ENCODE results near the gene LATS2. TPM values are rescaled to one million over a fixed set of nuclear protein-coding genes. Genes with fewer than 3 reads are reported as not detected.
A peak's percentile ranks its signal among the peaks of the same experiment; 100 is the strongest.

LATS2 gene
- 13.5 TPM for polyA plus RNA-seq (2013, experiment 1 of 2)
- polyA plus RNA-seq (2013, experiment 2 of 2) = 14.1 TPM

DNA sequence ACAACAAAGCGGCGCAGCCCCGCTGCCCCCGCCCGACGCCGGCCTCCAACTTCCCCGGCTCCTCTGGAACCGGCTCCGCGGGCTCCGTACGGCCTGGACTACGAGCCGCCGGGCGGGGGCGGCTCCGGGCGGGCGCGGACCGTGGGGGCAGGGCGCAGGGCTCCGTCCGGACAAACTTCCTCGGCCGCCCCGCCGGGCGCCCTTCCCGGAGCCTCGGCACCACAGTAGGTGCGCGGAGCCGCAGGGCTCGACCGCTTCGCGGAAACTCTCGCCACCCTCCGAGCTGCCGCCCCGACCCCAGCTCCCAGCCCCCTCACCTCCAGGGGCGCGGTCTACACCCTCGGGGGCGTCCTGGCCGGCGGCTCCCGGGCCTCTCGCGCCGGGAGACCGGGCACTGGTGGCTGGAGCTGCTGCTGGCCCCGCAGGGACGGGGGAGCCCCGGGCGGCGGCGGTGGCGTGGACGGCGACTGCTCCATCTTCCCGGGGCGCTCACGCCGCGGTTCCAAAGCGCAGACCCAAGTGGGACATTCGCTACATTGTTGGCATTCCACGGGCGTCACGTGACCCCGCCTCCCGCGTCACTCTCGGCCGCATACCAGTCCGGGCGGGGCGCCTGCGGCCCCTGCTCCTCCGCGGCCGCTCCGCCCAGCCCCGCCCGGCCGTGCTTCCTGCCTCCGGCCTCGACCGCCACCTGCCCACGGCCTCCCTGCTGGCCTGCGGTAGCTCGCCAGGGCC lies at the start of gene LATS2:
Gene LATS2 (minus strand): TSS at position 558 of the 735 bp plus-strand sequence. CDS start 15,560 bp downstream, outside the sequence.
- peak within 1 kb of the TSS; percentile 94 for H3K27ac ChIP-seq (replicated peaks; ENCODE audit: low read length)
- H4K8ac ChIP-seq (ENCODE audit: low read depth, low read length) = no peak within 1 kb of the TSS
- peak within 1 kb of the TSS; percentile 66 to 88 for H3K4me3 ChIP-seq (ENCODE audit: low read length in 2 of 2)
- peak within 1 kb of the TSS; percentile 99 for H2BK5ac ChIP-seq (ENCODE audit: low read length)
- DNase-seq (ENCODE audit: low spot score) = peak; percentile 94
- peak within 1 kb of the TSS; percentile 97 for H2AFZ ChIP-seq (ENCODE audit: low read length)
- peaks cover 0 to 7% of the 10 kb centered on the region in 2 donors for H3K4me1 ChIP-seq (ENCODE audit: control insufficient read depth in 2 of 2, insufficient read depth in 1 of 2, low read depth in 1 of 2, low read length in 2 of 2)
- H3K18ac ChIP-seq (ENCODE audit: low read length) = peak within 1 kb of the TSS; percentile 100
- H3K14ac ChIP-seq (ENCODE audit: low read length) = peak within 1 kb of the TSS; percentile 97
- H3K23ac ChIP-seq (ENCODE audit: low read depth, low read length, poor library complexity) = peak within 1 kb of the TSS; percentile 89
- WGBS, 2 donors (ENCODE audit: extremely low coverage in 2 of 2, insufficient read length in 2 of 2, insufficient replicate concordance in 1 of 2) = no CpG with 5 or more reads among the region's 96 CpGs
- peaks cover 0 to 2% (median 0%) of the 10 kb centered on the region in 3 experiments for H3K27me3 ChIP-seq (ENCODE audit: control insufficient read depth in 3 of 3, insufficient read depth in 3 of 3, low read depth in 1 of 3, low read length in 3 of 3)
- H2BK15ac ChIP-seq (ENCODE audit: low read length) = peak within 1 kb of the TSS; percentile 81
- H3K4ac ChIP-seq (ENCODE audit: low read length) = peak within 1 kb of the TSS; percentile 37
- peak within 1 kb of the TSS; percentile 93 for H3K9ac ChIP-seq (ENCODE audit: low read depth, low read length, poor library complexity)
- peaks cover 0 to 7% of the 10 kb centered on the region in 2 donors for H3K36me3 ChIP-seq (replicated peaks in 1 of 2; ENCODE audit: control insufficient read depth in 2 of 2, insufficient read depth in 2 of 2, low read length in 2 of 2)
- peaks cover 11% of the 10 kb centered on the region for H3K79me1 ChIP-seq (ENCODE audit: low read depth, low read length)
- H4K91ac ChIP-seq (ENCODE audit: low read depth, low read length, poor library complexity) = no peak within 1 kb of the TSS
- peak within 1 kb of the TSS; percentile 77 for H3K4me2 ChIP-seq (ENCODE audit: insufficient read depth, low read length, poor library complexity, severe bottlenecking)
- no peaks in the 10 kb centered on the region for H3K9me3 ChIP-seq (replicated peaks in 1 of 2; ENCODE audit: control insufficient read depth in 2 of 2, insufficient read depth in 1 of 2, low read depth in 1 of 2, low read length in 2 of 2)
- H2AK5ac ChIP-seq (ENCODE audit: low read depth, low read length) = peak within 1 kb of the TSS; percentile 98
- peak within 1 kb of the TSS; percentile 41 for H2BK12ac ChIP-seq (ENCODE audit: low read length)
- peak within 1 kb of the TSS; percentile 61 for H2BK120ac ChIP-seq (ENCODE audit: low read depth, low read length)

DNA sequence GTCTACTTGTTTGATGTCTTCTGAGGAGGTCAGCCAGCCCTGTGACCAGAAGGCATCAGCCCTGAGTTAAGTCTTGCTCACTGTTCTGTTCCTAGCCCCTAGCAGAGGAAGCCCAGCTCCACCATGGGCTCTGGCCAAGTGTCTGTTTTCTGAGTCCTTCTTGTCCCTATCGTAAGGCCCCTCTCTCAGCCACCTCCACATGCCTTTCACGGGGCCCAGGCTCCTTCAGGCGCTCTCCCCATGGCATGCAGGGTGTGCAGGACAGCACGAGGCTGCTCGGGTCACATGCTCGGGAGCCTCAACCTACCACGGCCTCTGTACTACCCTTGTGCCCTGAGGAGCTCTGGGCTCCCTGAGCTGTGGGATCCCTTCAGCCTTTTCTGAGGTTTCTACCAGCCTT lies 47.8 kb upstream of the LATS2 start:
- Histone ChIP-seq H3K79me1 (ENCODE audit: low read depth, low read length) (no peaks in the 10 kb centered on the region), H2AK5ac (ENCODE audit: low read depth, low read length) (no peak overlapping the region), H3K4ac (ENCODE audit: low read length) (no peak overlapping the region), H3K36me3 (replicated peaks in 1 of 2; ENCODE audit: control insufficient read depth in 2 of 2, insufficient read depth in 2 of 2, low read length in 2 of 2) (no peaks in the 10 kb centered on the region), H3K18ac (ENCODE audit: low read length) (peak overlapping the region; percentile 52), H3K9ac (ENCODE audit: low read depth, low read length, poor library complexity) (no peak overlapping the region), H3K27ac (replicated peaks; ENCODE audit: low read length) (no peak overlapping the region), H3K14ac (ENCODE audit: low read length) (no peak overlapping the region), H2BK15ac (ENCODE audit: low read length) (no peak overlapping the region), H4K91ac (ENCODE audit: low read depth, low read length, poor library complexity) (no peak overlapping the region), H3K9me3 (replicated peaks in 1 of 2; ENCODE audit: control insufficient read depth in 2 of 2, insufficient read depth in 1 of 2, low read depth in 1 of 2, low read length in 2 of 2) (peaks cover 0 to 2% of the 10 kb centered on the region in 2 donors), H2AFZ (ENCODE audit: low read length) (no peak overlapping the region), H3K27me3 (ENCODE audit: control insufficient read depth in 3 of 3, insufficient read depth in 3 of 3, low read depth in 1 of 3, low read length in 3 of 3) (no peaks in the 10 kb centered on the region), H2BK5ac (ENCODE audit: low read length) (no peak overlapping the region), H4K8ac (ENCODE audit: low read depth, low read length) (no peak overlapping the region), H3K23ac (ENCODE audit: low read depth, low read length, poor library complexity) (no peak overlapping the region), H3K4me3 (ENCODE audit: low read length in 2 of 2) (no peak overlapping the region), H2BK12ac (ENCODE audit: low read length) (no peak overlapping the region), H3K4me2 (ENCODE audit: insufficient read depth, low read length, poor library complexity, severe bottlenecking) (no peak overlapping the region), H2BK120ac (ENCODE audit: low read depth, low read length) (peak overlapping the region; percentile 66), H3K4me1 (ENCODE audit: control insufficient read depth in 2 of 2, insufficient read depth in 1 of 2, low read depth in 1 of 2, low read length in 2 of 2) (no peaks in the 10 kb centered on the region)
- no peak for DNase-seq (ENCODE audit: low spot score)
- WGBS, 2 donors (ENCODE audit: extremely low coverage in 2 of 2, insufficient read length in 2 of 2, insufficient replicate concordance in 1 of 2) = no CpG with 5 or more reads among the region's 7 CpGs

DNA sequence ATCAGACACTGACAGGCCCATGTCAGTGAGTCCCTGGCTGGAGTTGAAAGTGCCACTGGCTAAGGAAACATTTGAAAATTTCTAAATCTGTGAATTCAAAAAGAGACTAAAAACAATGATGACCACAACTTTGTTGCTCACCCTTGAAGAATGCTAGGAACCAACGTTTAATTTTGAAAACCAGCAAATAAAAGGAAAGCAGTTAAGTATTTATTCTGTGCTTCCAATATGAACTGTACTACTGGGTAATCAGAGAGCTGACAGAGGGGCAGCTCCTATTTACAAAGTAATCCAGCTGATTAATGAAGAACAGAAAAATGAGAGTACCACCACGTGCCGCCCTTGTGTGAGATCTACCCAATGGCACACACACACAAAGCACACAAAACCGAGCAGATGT lies 44.7 kb upstream of the LATS2 start:
- Histone ChIP-seq H2BK120ac (ENCODE audit: low read depth, low read length) (no peak overlapping the region), H3K79me1 (ENCODE audit: low read depth, low read length) (no peaks in the 10 kb centered on the region), H2AFZ (ENCODE audit: low read length) (peak overlapping the region; percentile 37), H3K4me2 (ENCODE audit: insufficient read depth, low read length, poor library complexity, severe bottlenecking) (no peak overlapping the region), H3K14ac (ENCODE audit: low read length) (no peak overlapping the region), H3K27ac (replicated peaks; ENCODE audit: low read length) (no peak overlapping the region), H2BK15ac (ENCODE audit: low read length) (no peak overlapping the region), H3K4me3 (ENCODE audit: low read length in 2 of 2) (no peak overlapping the region), H2BK12ac (ENCODE audit: low read length) (no peak overlapping the region), H3K4ac (ENCODE audit: low read length) (no peak overlapping the region), H3K4me1 (ENCODE audit: control insufficient read depth in 2 of 2, insufficient read depth in 1 of 2, low read depth in 1 of 2, low read length in 2 of 2) (no peaks in the 10 kb centered on the region), H3K36me3 (replicated peaks in 1 of 2; ENCODE audit: control insufficient read depth in 2 of 2, insufficient read depth in 2 of 2, low read length in 2 of 2) (no peaks in the 10 kb centered on the region), H4K8ac (ENCODE audit: low read depth, low read length) (no peak overlapping the region), H3K27me3 (ENCODE audit: control insufficient read depth in 3 of 3, insufficient read depth in 3 of 3, low read depth in 1 of 3, low read length in 3 of 3) (no peaks in the 10 kb centered on the region), H3K18ac (ENCODE audit: low read length) (no peak overlapping the region), H3K9me3 (replicated peaks in 1 of 2; ENCODE audit: control insufficient read depth in 2 of 2, insufficient read depth in 1 of 2, low read depth in 1 of 2, low read length in 2 of 2) (peaks cover 0 to 3% of the 10 kb centered on the region in 2 donors), H3K23ac (ENCODE audit: low read depth, low read length, poor library complexity) (no peak overlapping the region), H3K9ac (ENCODE audit: low read depth, low read length, poor library complexity) (no peak overlapping the region), H2AK5ac (ENCODE audit: low read depth, low read length) (no peak overlapping the region), H2BK5ac (ENCODE audit: low read length) (no peak overlapping the region), H4K91ac (ENCODE audit: low read depth, low read length, poor library complexity) (no peak overlapping the region)
- WGBS, 2 donors (ENCODE audit: extremely low coverage in 2 of 2, insufficient read length in 2 of 2, insufficient replicate concordance in 1 of 2) = no CpG with 5 or more reads among the region's 4 CpGs
- no peak for DNase-seq (ENCODE audit: low spot score)

DNA sequence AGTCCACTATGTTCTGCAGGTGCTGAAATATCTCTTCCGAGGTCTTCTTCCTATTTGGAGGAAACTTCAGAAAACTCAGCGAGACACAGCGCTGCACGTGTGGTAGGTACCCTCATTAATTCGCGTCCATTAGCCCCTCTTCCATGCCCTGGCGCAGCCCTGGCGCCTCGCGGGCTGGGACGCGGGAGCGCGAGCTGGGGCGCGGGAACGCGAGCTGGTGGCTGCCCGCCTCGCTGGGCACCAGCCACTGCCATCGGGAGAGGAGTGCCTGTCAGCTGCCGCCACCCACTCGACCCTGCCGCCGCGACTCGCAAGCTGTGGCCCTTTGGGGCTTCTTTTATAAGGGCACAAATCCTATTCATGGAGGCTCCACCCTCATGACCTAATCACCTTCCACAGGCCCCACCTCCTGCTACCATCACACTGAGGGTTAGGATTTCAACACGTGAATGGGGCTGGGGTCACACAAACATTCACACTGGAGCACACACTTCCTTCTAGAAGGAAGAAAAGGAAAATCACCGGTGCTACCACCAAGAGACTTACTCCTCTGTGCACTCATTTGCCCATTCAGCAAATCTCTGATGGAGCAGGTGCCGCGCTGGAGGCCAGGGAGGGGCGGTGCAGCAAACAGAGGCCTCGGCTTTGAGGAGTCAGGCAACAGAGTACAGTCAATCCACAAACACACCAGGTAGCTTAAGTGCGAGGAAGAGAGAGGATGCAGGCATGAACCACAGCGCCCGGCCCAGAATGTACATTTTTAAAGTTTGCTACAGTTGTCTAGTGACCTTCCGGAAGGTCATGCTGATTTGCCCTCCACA lies 43.0 kb upstream of the LATS2 start:
- no peak overlapping the region for H3K14ac ChIP-seq (ENCODE audit: low read length)
- no CpG with 5 or more reads among the region's 37 CpGs for WGBS, 2 donors (ENCODE audit: extremely low coverage in 2 of 2, insufficient read length in 2 of 2, insufficient replicate concordance in 1 of 2)
- DNase-seq (ENCODE audit: low spot score) = no peak
- no peak overlapping the region for H3K9ac ChIP-seq (ENCODE audit: low read depth, low read length, poor library complexity)
- no peak overlapping the region for H4K91ac ChIP-seq (ENCODE audit: low read depth, low read length, poor library complexity)
- no peak overlapping the region for H2AFZ ChIP-seq (ENCODE audit: low read length)
- H2BK12ac ChIP-seq (ENCODE audit: low read length) = no peak overlapping the region
- H3K4me1 ChIP-seq (ENCODE audit: control insufficient read depth in 2 of 2, insufficient read depth in 1 of 2, low read depth in 1 of 2, low read length in 2 of 2) = no peaks in the 10 kb centered on the region
- no peak overlapping the region for H3K4me2 ChIP-seq (ENCODE audit: insufficient read depth, low read length, poor library complexity, severe bottlenecking)
- H3K27me3 ChIP-seq (ENCODE audit: control insufficient read depth in 3 of 3, insufficient read depth in 3 of 3, low read depth in 1 of 3, low read length in 3 of 3) = no peaks in the 10 kb centered on the region
- H3K4ac ChIP-seq (ENCODE audit: low read length) = no peak overlapping the region
- H3K4me3 ChIP-seq (ENCODE audit: low read length in 2 of 2) = peak overlapping the region in 1 of 2 donors; percentile 6
- H3K27ac ChIP-seq (replicated peaks; ENCODE audit: low read length) = no peak overlapping the region
- no peak overlapping the region for H4K8ac ChIP-seq (ENCODE audit: low read depth, low read length)
- no peak overlapping the region for H2BK15ac ChIP-seq (ENCODE audit: low read length)
- H3K36me3 ChIP-seq (replicated peaks in 1 of 2; ENCODE audit: control insufficient read depth in 2 of 2, insufficient read depth in 2 of 2, low read length in 2 of 2) = no peaks in the 10 kb centered on the region
- no peak overlapping the region for H3K23ac ChIP-seq (ENCODE audit: low read depth, low read length, poor library complexity)
- H2BK5ac ChIP-seq (ENCODE audit: low read length) = no peak overlapping the region
- H2BK120ac ChIP-seq (ENCODE audit: low read depth, low read length) = no peak overlapping the region
- no peaks in the 10 kb centered on the region for H3K79me1 ChIP-seq (ENCODE audit: low read depth, low read length)
- H2AK5ac ChIP-seq (ENCODE audit: low read depth, low read length) = no peak overlapping the region
- peaks cover 0 to 3% of the 10 kb centered on the region in 2 donors for H3K9me3 ChIP-seq (replicated peaks in 1 of 2; ENCODE audit: control insufficient read depth in 2 of 2, insufficient read depth in 1 of 2, low read depth in 1 of 2, low read length in 2 of 2)
- H3K18ac ChIP-seq (ENCODE audit: low read length) = no peak overlapping the region
